ENCODE results near the gene ZNF300. TPM values are rescaled to one million over a fixed set of nuclear protein-coding genes. Genes with fewer than 3 reads are reported as not detected.
A peak's percentile ranks its signal among the peaks of the same experiment; 100 is the strongest.

The ZNF300 gene
- total RNA-seq (10 to 100 TPM in 2 of 5 donors, 1 to 10 TPM in 2, under 1 TPM in 1; 0.87 to 21.1 (median 8.7) TPM), polyA plus RNA-seq (1 to 10 TPM; 1.4 to 9.9 (median 1.5) TPM)
- long read RNA-seq, donor 1, result 0 reads
- long read RNA-seq, donor 2, full-length matches to known transcripts, result 9 of 9 reads
- long read RNA-seq, donor 2, partial matches to known transcripts, result 0 of 9 reads
- long read RNA-seq, donor 2, other reads (novel, unspliced or antisense), result 0 of 9 reads
- long read RNA-seq, donor 3, full-length matches to known transcripts, result 1 of 1 reads
- long read RNA-seq, donor 3, partial matches to known transcripts, result 0 of 1 reads
- long read RNA-seq, donor 3, other reads (novel, unspliced or antisense), result 0 of 1 reads
- long read RNA-seq, donor 4, result 0 reads
- long read RNA-seq, donor 5, partial matches to known transcripts, result 0 of 2 reads
- long read RNA-seq, donor 5, other reads (novel, unspliced or antisense), result 0 of 2 reads
- long read RNA-seq, donor 6, full-length matches to known transcripts, result 10 of 10 reads
- long read RNA-seq, donor 6, partial matches to known transcripts, result 0 of 10 reads
- long read RNA-seq, donor 6, other reads (novel, unspliced or antisense), result 0 of 10 reads
- long read RNA-seq, donor 7, full-length matches to known transcripts, result 1 of 1 reads
- long read RNA-seq, donor 7, partial matches to known transcripts, result 0 of 1 reads
- long read RNA-seq, donor 7, other reads (novel, unspliced or antisense), result 0 of 1 reads
- long read RNA-seq, donor 8, full-length matches to known transcripts, result 4 of 4 reads
- long read RNA-seq, donor 8, partial matches to known transcripts, result 0 of 4 reads
- long read RNA-seq, donor 8, other reads (novel, unspliced or antisense), result 0 of 4 reads
- long read RNA-seq, donor 9, full-length matches to known transcripts, result 2 of 2 reads
- long read RNA-seq, donor 9, partial matches to known transcripts, result 0 of 2 reads
- long read RNA-seq, donor 9, other reads (novel, unspliced or antisense), result 0 of 2 reads
- long read RNA-seq, donor 10, result 0 reads

- intact Hi-C loops (cut with DNase I; ENCODE audit: low total_unique reads), result no loop called here
- 7 to 12% (median 10%) methylated on average over 36 of the region's 36 CpGs for WGBS, 5 donors
These were observed at the start of gene ZNF300 for GRCh38 chr5:150904479-150905311. Gene ZNF300 (minus strand): TSS chr5:150904980. CDS start chr5:150903155, 1,825 bp downstream.

DNA sequence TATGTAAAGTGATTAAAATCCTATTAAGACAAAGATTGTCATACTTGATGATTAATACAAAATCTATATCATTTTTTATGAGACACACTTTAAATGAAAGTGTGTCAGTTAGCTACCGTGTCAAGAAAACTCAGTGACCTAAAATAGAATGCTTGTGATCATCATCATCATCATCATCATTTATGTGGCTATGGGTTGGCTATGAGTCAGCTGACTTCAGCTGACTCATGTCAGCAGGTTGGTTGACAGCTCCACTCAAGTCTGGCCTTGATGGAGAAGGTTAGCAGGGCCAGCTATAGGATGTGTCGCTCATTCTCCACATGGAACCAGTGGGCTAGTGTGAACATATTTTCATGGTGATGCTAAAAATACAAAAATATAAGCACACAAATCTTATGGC, 43.8 kb upstream of the ZNF300 start:
- TF ChIP-seq CTCF (IDR thresholded peaks at IDR 0.05) (no peak), POLR2AphosphoS5 (IDR thresholded peaks at IDR 0.05) (no peak), POLR2A (IDR thresholded peaks at IDR 0.05) (no peak), EP300 (IDR thresholded peaks at IDR 0.05) (no peak)
- H3K27ac ChIP-seq, result no peak overlapping the region
- WGBS, 5 donors, result 48 to 94% (median 68%) methylated on average over 2 of the region's 2 CpGs
- peaks cover 0 to 6% (median 0%) of the 10 kb centered on the region in 4 donors for H3K36me3 ChIP-seq
- intact Hi-C loops (cut with DNase I; ENCODE audit: low total_unique reads), result no loop called here
- peaks cover 0 to 5% (median 0%) of the 10 kb centered on the region in 4 donors for H3K4me1 ChIP-seq
- H3K9me3 ChIP-seq, result peaks cover 14 to 100% (median 80%) of the 10 kb centered on the region in 4 donors
- no peak overlapping the region for H3K4me3 ChIP-seq
- no peak for DNase-seq
- H3K27me3 ChIP-seq, result no peaks in the 10 kb centered on the region

More at GRCh38 chr5:150904479-150905311, at the start of gene ZNF300:
- peaks cover 0 to 38% (median 34%) of the 10 kb centered on the region in 4 donors for H3K36me3 ChIP-seq
- peaks cover 0 to 6% (median 4%) of the 10 kb centered on the region in 4 donors for H3K4me1 ChIP-seq
- H3K27ac ChIP-seq, result peak within 1 kb of the TSS in 4 of 5 donors; percentile 51 to 76 (median 68)
- peaks cover 10 to 90% (median 64%) of the 10 kb centered on the region in 4 donors for H3K9me3 ChIP-seq
- peaks cover 0 to 5% (median 0%) of the 10 kb centered on the region in 3 donors for H3K27me3 ChIP-seq
- peak in 1 of 7 experiments; percentile 5 for TF ChIP-seq CTCF (IDR thresholded peaks at IDR 0.05)
- TF ChIP-seq POLR2A (IDR thresholded peaks at IDR 0.05), result no peak
- TF ChIP-seq POLR2AphosphoS5 (IDR thresholded peaks at IDR 0.05), result peak in 2 of 3 donors; percentile 74 to 77
- no peak for TF ChIP-seq EP300 (IDR thresholded peaks at IDR 0.05)
- DNase-seq, result peak; percentile 79 to 97
- H3K4me3 ChIP-seq, result peak within 1 kb of the TSS; percentile 48 to 58 (median 50)

DNA sequence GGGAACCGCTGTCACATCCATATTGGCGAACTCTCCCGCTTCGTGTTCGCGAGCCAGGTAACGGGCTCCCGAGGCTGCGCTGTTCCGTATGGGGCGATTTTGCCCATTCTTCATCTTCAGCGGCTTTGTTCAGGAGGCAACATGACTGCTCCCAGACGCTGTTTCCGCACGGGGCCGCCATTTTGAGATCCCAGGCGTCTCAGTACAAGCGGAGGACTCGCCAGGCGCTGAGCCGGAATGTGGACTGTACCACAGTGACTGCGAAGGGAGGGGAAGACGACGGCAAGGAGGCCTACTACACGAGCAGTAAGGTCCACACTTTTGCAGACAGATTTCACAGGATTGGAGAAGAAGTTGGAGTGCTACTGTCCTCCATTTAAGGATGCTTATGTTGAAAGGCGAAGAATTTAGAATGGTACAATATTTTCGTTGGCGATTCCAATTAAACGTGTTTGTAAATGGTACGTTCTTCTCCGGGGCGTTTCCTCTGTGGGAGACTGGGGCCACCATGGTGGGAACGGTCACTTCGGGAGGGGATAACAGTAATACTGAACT, 41.6 kb upstream of the ZNF300 start:
- Histone ChIP-seq H3K27ac (peak overlapping the region; percentile 19 to 86 (median 73)), H3K4me1 (peaks cover 0 to 5% (median 0%) of the 10 kb centered on the region in 4 donors), H3K27me3 (no peaks in the 10 kb centered on the region), H3K9me3 (peaks cover 11 to 100% (median 80%) of the 10 kb centered on the region in 4 donors), H3K4me3 (peak overlapping the region; percentile 50 to 58 (median 52)), H3K36me3 (peaks cover 4 to 27% (median 13%) of the 10 kb centered on the region in 4 donors)
- intact Hi-C loops (cut with DNase I; ENCODE audit: low total_unique reads), result no loop called here
- 7 to 18% (median 11%) methylated on average over 34 of the region's 34 CpGs for WGBS, 5 donors
- DNase-seq, result peak; percentile 54 to 97
- TF ChIP-seq POLR2AphosphoS5 (IDR thresholded peaks at IDR 0.05) (peak; percentile 23 to 71 (median 41)), POLR2A (IDR thresholded peaks at IDR 0.05) (no peak)

DNA sequence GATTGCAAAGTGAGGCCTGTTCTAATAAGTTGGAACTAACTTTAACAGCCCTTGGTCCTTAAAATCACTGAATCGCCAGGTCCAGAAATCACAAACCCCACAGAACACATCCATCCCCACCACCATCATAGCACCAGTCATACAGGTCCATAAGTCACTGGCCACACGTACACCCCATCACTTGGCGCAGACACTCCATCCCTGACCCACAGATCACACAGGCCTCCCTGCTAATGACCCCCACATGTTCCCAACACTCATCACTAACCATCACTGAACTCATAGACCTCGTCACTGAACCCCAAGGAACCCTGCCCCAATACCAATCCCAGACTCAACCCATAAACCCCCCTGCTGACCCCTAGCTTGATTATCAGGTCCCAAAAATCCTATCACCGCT, 41.2 kb upstream of the ZNF300 start:
- TF ChIP-seq POLR2A (IDR thresholded peaks at IDR 0.05) (no peak), POLR2AphosphoS5 (IDR thresholded peaks at IDR 0.05) (no peak), EP300 (IDR thresholded peaks at IDR 0.05) (no peak), CTCF (IDR thresholded peaks at IDR 0.05) (no peak)
- Histone ChIP-seq H3K36me3 (peaks cover 8 to 31% (median 17%) of the 10 kb centered on the region in 4 donors), H3K9me3 (peaks cover 16 to 100% (median 80%) of the 10 kb centered on the region in 4 donors), H3K4me1 (peaks cover 0 to 5% (median 0%) of the 10 kb centered on the region in 4 donors), H3K4me3 (peak overlapping the region; percentile 50 to 58 (median 52)), H3K27me3 (no peaks in the 10 kb centered on the region), H3K27ac (peak overlapping the region in 4 of 5 donors; percentile 66 to 86 (median 76))
- WGBS, 5 donors, result 31 to 43% (median 39%) methylated on average over 5 of the region's 5 CpGs
- DNase-seq, result peak in 1 of 2 donors; percentile 43
- intact Hi-C loops (cut with DNase I; ENCODE audit: low total_unique reads), result no loop called here
